Motor neuron (in vitro differentiated cells): Measurements from ENCODE around the gene GRIK4. TPM values are rescaled to one million over a fixed set of nuclear protein-coding genes. Genes with fewer than 3 reads are reported as not detected.
A peak's percentile ranks its signal among the peaks of the same experiment; 100 is the strongest.

Experiments
- ATAC-seq, 8 experiments: fragments of 200-7000 bp; cut with Tn5 transposase; replicated peaks in 6 of 8; 2 replicates each; pipeline ENCODE4 v1.8.0; 2021; ENCODE audit warnings: mild to moderate bottlenecking in 8 of 8, moderate library complexity in 8 of 8
- H3K27ac ChIP-seq, 2 donors: fragments of 250-450 bp; sonication (Bioruptor Pico); 2 replicates each; pipeline ENCODE4 v1.9.0; 2021; ENCODE audit warnings: antibody characterized with exemption in 2 of 2, mild to moderate bottlenecking in 2 of 2, moderate library complexity in 1 of 2
- H3K4me1 ChIP-seq, 2 donors: fragments of 250-450 bp; sonication (Bioruptor Pico); replicated peaks in 1 of 2; 2 replicates each; pipeline ENCODE4 v1.6.1; 2021; ENCODE audit warnings: antibody characterized with exemption in 2 of 2, mild to moderate bottlenecking in 2 of 2, moderate library complexity in 1 of 2
- H3K4me3 ChIP-seq, 5 donors: fragments of 250-450 bp; sonication (Bioruptor Pico); 2 replicates each; pipeline ENCODE4 v1.9.0; 2021; ENCODE audit warnings: antibody characterized with exemption in 5 of 5, mild to moderate bottlenecking in 5 of 5, moderate library complexity in 4 of 5
- WGBS, 10 experiments: fragments of 450-650 bp; shearing (Covaris generic); methylation state at CpG; one replicate each; pipeline ENCODE4 v1.0.0; 2022; 5-methylcytosine and 5-hydroxymethylcytosine counted together
- in situ Hi-C, 9 experiments: fragments of 400-800 bp; cut with MboI; loops; one replicate each; pipeline ENCODE4 v1.15.0; 2021; ENCODE audit warnings: low sequenced_read_pairs in 9 of 9, low pct_unique_long_range_greater_than_20kb in 2 of 9; ENCODE audit not compliant: unreplicated experiment in 9 of 9
- total RNA-seq, 8 experiments: library from RNA; unstranded; fragments of 300-600 nt; gene quantifications; 2 replicates each; pipeline versions ENCODE4 v1.2.3 to v1.2.4, GENCODE V29; 2022

Gene GRIK4
- total RNA-seq, 8 experiments from 2014 or later = 0.75 to 11.1 (median 1.7) TPM

DNA sequence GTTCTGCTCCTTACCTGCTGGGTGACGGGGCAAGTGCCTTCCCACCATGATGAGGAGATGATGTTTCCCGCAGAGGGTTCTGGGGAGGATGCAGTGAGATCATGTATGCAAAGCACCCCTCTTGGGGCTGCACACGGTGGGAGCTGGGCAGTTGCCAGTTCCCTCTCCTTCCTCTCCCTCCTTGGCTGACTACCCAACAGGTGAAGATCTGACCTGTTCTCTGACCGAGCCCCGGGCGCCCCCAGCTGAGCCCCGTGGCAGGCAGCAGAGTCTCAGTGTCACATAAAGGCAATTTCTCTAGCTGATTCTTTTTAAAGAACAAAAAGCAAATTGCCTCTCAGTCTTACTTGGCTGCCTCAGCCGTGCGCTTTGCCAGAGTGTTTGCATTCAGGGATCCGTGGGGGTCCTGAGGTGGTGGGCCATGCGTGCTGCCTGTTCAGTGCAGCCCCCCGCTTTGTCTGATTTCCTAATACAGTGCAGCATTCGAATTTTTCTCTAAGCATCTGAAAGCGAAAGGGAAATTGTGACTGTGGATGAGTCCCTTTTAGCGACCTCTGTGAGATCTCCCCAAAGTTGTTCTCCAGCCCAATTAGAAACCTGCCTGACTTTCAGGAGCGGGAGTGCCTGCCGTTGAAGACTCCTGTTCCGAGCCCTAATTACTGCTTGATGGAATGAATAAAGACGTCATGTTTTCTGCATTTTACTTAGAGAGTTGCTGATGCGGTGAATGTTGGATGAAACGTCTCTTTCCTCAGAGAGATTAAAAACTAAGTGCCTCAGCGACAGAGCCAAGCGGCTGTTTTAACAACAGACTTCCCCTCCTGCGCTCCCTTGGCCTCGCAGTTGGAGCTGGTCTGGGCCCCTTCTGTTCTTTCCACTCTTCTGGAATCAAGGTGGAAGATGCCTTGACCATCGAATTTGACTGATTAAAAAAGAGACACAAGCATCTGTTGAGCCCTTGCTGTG is 86.0 kb downstream of the GRIK4 start:
- Histone ChIP-seq H3K27ac (no peak overlapping the region), H3K4me1 (peaks cover 0 to 3% of the 10 kb centered on the region in 2 donors), H3K4me3 (no peak overlapping the region)
- in situ Hi-C loops = no loop called here
- 0 to 80% (median 59%) methylated on average over 1 to 18 of the region's 26 CpGs for WGBS, 10 experiments
- ATAC-seq = no peak

DNA sequence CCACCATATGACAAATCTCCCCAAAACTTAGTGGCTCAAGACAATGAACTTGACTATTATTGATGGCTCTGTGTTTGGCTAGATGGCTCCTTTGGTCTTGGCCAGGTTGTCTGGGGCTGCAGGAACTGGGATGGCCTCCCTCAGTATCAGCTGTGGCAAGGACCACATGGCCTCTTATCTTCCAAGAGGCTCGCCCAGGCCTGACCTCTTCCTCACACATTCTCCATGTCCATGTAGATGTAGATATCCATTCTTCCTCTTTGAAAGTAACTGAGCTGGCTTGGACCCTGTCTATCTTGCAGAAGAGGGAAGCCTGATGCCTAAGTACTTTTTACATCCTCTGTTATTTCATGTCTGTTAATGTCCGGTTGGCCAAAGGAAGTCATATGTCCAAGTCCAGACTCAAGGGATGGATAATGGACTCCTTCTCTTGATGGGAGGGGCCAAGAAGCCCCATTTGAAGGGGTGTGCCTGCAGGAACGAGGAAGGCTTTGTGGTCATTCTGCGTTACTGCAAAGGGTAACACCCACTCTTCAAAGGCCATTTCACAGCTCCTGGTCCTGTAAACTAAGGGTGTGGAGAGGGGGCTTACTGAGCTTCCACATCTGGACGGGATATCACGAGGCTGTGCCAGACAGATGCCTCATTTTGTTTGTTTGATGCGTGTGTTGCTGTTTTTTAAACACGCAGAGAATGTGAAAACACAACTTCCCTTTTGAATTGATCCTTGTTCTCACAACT is 87.1 kb downstream of the GRIK4 start:
- ATAC-seq = peak in 1 of 8 experiments; percentile 34
- Histone ChIP-seq H3K4me1 (peaks cover 0 to 3% of the 10 kb centered on the region in 2 donors), H3K4me3 (no peak overlapping the region), H3K27ac (no peak overlapping the region)
- in situ Hi-C loops = no loop called here
- 40 to 100% (median 89%) methylated on average over 2 to 6 of the region's 8 CpGs; no CpG with 5 or more reads in 2 of the 10 experiments for WGBS, 10 experiments

DNA sequence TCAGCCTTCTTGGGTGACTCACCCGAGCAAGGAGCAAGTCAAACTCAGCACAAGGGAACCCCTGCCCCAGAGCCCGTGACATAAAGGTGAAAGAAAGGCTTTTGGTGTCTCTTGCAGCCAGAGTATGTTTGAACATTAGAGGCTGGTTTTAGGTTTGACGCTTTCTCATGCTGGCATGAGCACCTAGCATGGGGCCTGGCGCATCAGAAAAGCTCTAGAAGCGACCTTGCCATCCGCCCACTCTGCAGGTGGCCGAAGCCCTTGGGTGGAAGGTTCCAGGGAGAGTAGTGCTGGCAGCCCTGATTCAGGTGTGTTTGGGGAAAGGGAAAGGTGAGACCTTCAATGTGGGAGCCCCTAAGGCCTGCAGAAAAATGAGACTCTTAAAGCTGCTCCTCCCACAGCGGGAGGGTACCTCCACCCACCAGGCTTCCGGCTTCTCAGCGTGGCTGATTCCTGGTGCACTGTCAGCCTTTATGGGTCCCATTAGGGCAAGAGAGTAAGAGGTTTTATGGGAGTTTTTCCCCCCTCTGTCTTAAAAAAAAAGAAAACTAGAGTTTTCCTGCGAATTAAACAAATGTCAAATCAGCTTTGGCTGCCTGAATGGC is 88.4 kb downstream of the GRIK4 start:
- in situ Hi-C loops = no loop called here
- WGBS, 10 experiments = 0 to 100% (median 96%) methylated on average over 1 to 7 of the region's 11 CpGs; no CpG with 5 or more reads in 1 of the 10 experiments
- Histone ChIP-seq H3K4me1 (peaks cover 0 to 3% of the 10 kb centered on the region in 2 donors), H3K27ac (no peak overlapping the region), H3K4me3 (no peak overlapping the region)
- no peak for ATAC-seq

DNA sequence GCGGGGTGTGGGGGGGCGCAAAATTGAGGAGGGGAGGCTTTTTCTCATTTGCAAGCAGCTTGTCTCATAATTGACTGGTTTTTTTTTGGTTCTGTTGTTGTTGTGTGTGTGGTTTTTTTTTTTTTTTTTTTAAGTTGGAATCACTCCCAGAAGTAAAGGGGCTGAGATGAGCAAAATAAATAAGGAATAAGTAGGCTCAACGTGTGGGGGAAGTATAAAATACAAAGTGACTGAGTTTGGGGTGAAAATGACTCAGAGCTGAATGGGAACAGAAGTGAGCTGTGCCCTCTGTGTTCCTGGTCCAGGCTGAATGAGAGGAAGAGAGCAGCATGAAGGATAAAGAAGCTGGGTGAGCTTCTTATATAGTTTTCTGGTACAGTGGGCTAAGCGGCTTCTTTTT is 90.0 kb downstream of the GRIK4 start:
- ATAC-seq = peak in 1 of 8 experiments; percentile 17

DNA sequence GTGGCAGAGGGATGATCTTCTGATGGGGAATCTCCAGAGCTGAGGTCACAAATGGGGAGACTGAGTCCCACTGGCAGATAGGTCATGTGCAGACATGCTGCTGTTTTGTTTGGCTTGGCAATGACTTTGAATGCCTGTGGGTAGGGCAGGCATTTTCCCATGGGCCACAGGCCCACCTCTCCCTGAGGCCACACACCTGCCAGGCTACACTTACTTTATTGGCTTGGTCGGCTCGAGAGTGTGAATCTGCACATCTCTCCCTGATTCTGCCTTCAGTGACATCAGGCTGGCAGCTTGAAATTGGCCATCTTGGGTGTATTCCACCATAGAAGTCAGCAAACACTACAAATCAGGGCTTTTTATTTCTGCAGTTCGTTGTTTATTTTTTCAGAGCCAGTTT is 91.5 kb downstream of the GRIK4 start:
- no peaks in the 10 kb centered on the region for H3K4me1 ChIP-seq
- 0 to 100% (median 89%) methylated on average over 1 to 3 of the region's 3 CpGs; no CpG with 5 or more reads in 5 of the 10 experiments for WGBS, 10 experiments

More for the DNA sequence above, 90.0 kb downstream of the GRIK4 start:
- Histone ChIP-seq H3K27ac (no peak overlapping the region), H3K4me1 (peaks cover 0 to 3% of the 10 kb centered on the region in 2 donors), H3K4me3 (no peak overlapping the region)
- in situ Hi-C loops = no loop called here
- 0 to 100% (median 57%) methylated on average over 1 to 3 of the region's 4 CpGs; no CpG with 5 or more reads in 3 of the 10 experiments for WGBS, 10 experiments

DNA sequence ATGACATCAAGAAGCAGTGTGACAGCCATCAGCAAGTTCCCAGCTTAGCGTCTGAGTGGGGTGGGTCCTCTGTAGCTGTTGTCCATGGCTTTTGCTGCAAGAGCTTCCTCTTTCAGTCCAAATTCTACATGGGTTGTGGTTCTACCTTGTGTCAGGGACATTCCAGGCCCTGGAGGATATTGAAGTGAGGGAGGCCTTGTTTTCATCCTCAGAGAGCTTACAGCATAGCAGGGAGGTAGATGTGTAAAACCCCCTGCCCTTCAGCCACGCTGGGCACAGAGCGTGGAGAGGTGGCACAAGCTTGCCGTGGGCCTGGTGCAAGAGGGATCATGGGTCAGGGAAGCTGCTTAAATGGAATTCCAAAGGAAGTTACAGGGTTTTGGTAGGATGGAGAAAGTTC is 93.9 kb downstream of the GRIK4 start:
- in situ Hi-C loops = no loop called here
- no peak overlapping the region for H3K4me3 ChIP-seq
- WGBS, 10 experiments = 79 to 100% (median 89%) methylated on average over 1 to 4 of the region's 4 CpGs; no CpG with 5 or more reads in 4 of the 10 experiments
- peaks cover 10 to 18% of the 10 kb centered on the region in 2 donors for H3K4me1 ChIP-seq
- no peak for ATAC-seq
- no peak overlapping the region for H3K27ac ChIP-seq

More for the DNA sequence above, 91.5 kb downstream of the GRIK4 start:
- Histone ChIP-seq H3K4me3 (no peak overlapping the region), H3K27ac (no peak overlapping the region)
- ATAC-seq = no peak
- in situ Hi-C loops = no loop called here

DNA sequence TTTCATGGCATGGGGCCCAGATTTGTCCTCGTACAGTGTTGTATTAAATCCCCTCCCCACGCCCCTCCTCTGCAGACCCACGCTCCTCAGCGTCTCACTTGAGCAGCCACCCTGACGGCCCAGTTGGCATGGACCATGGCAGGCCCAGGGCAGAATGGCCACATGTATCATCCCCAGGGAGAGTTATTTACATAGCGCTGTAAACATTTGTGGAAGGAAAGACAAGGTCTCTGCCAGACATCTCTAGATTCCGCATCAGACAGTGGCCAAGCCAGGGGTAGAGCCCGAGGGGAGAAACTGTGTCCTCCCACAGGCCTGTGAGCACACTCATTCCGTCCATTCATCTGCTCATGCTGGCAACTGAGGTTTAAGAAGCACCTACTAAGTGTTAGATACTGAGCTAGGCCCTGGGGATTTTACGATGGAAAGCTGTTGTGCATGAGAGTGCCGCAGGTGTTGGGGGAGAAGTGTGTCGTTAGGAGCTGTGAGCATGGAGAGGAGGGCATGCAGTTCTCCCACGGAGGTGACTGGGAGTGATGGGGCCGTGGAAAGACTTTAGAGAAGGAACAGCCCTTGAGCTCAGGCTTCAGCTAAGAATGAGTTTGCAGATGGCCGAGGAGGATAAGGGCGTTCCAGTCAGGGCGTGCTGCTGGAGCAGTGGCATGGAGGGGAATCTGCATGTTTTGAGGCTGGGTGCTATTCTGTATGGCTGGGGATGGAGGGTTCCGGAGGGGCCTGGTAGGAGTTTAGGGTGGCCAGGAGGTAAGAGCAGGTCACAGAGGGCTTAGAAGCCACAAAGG is 94.9 kb downstream of the GRIK4 start:
- in situ Hi-C loops = no loop called here

DNA sequence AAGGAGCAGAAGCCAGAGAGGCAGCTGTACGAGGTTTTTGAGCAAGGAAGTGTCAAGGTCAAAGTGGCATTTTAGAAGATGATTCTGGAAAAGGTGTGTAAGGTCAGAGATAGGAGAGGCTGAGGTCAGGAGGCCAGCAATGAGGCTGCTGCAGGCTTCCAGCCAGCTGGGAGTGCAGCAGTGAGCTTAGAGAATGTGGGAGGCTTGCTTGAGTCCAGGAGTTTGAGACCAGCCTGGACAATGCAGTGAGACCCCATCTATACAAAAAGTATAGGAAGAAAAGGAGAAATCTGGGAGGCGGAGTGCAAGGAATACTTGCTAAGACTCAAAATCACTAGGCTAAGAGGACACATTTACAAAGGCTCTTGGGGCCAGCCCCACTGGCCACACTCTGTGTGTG is 96.5 kb downstream of the GRIK4 start:
- in situ Hi-C loops = no loop called here
- Histone ChIP-seq H3K4me3 (no peak overlapping the region), H3K27ac (no peak overlapping the region), H3K4me1 (peaks cover 13 to 20% of the 10 kb centered on the region in 2 donors)
- ATAC-seq = no peak
- WGBS, 10 experiments = 40 to 100% (median 83%) methylated on average over 1 to 2 of the region's 2 CpGs; no CpG with 5 or more reads in 3 of the 10 experiments

More for the DNA sequence above, 94.9 kb downstream of the GRIK4 start:
- peak in 1 of 8 experiments; percentile 67 for ATAC-seq
- peaks cover 10 to 19% of the 10 kb centered on the region in 2 donors for H3K4me1 ChIP-seq
- no peak overlapping the region for H3K4me3 ChIP-seq
- 59 to 100% (median 94%) methylated on average over 1 to 8 of the region's 18 CpGs; no CpG with 5 or more reads in 2 of the 10 experiments for WGBS, 10 experiments
- H3K27ac ChIP-seq = no peak overlapping the region

DNA sequence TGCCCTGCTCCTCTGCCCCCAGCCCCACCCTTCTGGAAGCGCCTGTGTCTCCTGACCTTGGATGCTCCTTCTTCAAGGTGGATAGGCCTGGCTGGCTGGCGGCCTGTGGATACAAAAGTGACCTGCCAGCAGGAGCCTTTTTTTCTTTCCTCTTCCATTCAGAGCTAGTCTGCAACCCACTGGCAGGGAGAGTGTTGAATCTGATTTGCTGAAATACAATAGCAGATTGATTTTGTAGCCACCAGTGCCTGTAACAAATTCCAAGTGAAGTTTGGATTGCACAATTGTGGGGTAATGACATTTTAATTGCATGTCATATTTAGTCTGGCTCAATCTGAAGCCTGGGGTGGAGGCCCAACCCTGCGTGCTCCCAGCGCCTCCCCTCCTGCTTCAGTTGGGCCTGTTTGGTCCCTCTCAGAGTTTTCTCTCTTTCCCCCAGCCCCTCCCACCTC is 97.2 kb downstream of the GRIK4 start:
- Histone ChIP-seq H3K27ac (no peak overlapping the region), H3K4me3 (no peak overlapping the region), H3K4me1 (peaks cover 13 to 20% of the 10 kb centered on the region in 2 donors)
- peak; percentile 51 to 95 (median 80) for ATAC-seq
- in situ Hi-C loops = no loop called here
- 7 to 80% methylated on average over 1 to 3 of the region's 4 CpGs; no CpG with 5 or more reads in 8 of the 10 experiments for WGBS, 10 experiments

DNA sequence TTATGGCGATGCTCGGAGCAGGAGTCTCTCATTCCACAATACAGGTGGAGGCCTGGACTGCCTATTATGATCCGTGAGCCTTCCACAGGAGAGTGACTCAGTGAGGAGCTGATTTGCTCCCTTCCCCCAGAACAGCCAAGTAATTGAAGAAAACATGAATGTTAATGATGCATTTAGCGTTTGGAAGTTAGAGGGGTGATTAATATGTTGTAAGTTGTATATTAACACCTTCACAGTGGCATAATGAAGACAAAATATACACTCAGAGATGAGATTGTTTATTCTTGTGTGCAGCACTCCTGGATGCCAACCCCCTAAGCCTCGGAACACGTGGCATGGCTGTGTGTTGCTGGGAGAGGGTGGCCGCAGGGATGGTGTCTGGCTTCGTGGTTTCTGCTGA is 98.6 kb downstream of the GRIK4 start:
- 56 to 100% (median 81%) methylated on average over 1 to 7 of the region's 8 CpGs; no CpG with 5 or more reads in 1 of the 10 experiments for WGBS, 10 experiments
- ATAC-seq = no peak
- Histone ChIP-seq H3K4me1 (peaks cover 13 to 20% of the 10 kb centered on the region in 2 donors), H3K4me3 (no peak overlapping the region), H3K27ac (no peak overlapping the region)
- in situ Hi-C loops = no loop called here

DNA sequence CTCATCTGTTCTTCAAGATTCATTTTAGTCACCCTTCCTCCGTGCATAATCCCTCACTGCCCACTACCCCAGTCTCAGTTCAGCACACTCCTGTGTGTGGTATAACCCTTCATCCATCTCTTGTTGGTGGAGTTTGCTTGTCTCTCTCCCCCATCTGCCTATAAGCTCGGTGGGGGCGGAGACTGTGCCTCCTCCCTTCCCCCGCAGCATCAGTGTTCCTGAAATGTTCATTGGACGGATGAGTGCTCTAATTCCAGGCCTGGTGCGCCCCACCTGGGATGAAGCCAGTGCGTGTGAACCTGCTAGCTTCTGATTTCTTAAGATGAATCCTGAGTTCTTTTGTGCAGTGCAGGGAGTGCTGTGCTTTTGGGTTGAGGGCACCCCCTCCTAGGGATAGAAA is 100.0 kb downstream of the GRIK4 start:
- in situ Hi-C loops = no loop called here
- ATAC-seq = peak in 1 of 8 experiments; percentile 25
- no peak overlapping the region for H3K4me3 ChIP-seq
- H3K27ac ChIP-seq = no peak overlapping the region
- H3K4me1 ChIP-seq = peaks cover 13 to 20% of the 10 kb centered on the region in 2 donors
- WGBS, 10 experiments = 68 to 100% (median 79%) methylated on average over 1 to 6 of the region's 7 CpGs; no CpG with 5 or more reads in 2 of the 10 experiments
